Testis (tissue), 2 donors: ENCODE measurements around the gene PF4V1.

Source experiments
- CTCF ChIP-seq, 3 experiments: fragments of 450-650 bp in 2 of 3; fragments of 200-600 bp in 1 of 3; sonication (generic) in 1 of 3; IDR thresholded peaks; one replicate each; pipeline ENCODE4 v1.5.1; 2016 to 2019; ENCODE audit warnings: antibody characterized with exemption in 3 of 3, mild to moderate bottlenecking in 2 of 3, moderate library complexity in 1 of 3
- POLR2A ChIP-seq: fragments of 450-650 bp; IDR thresholded peaks from one replicate; pipeline ENCODE4 v1.6.1; 2017; ENCODE audit warnings: antibody characterized with exemption, mild to moderate bottlenecking, moderate library complexity

DNA sequence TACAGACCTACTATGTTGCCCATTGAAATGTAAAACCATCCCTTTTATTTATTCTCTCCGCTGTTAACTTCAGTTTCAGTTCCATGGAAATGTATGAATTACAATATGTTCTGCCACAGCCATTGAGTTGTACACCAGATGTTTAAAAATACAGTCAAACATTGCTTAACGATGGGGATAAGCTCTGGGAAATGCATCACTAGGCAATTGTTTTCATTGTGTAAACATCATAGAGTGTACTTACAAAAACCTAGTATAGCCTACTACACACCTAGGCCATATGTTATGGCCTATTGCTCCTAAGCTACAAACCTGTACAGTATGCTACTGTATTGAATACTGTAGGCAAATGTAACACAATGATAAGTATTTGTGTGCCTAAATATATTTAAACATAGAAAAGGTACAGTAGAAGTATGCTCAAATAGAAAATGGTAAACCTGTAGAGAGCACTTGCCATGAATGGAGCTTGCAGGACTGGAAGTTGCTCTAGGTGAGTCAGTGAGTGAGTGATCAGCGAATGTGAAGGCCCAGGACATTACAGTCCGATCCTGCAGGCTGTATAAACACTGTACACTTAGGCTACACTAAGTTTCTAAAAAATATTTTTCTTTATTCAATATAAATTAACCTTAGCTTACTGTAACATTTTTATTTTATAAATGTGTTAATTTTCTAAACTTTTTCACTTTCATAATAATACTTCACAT is 2.7 kb upstream of the PF4V1 start:
- TF ChIP-seq POLR2A, result no peak
- no peak for TF ChIP-seq CTCF (IDR thresholded peaks at IDR 0.05)
